Hematopoietic multipotent progenitor cell treated with erythropoietin and hydrocortisone succinate and interleukin-3 and kit ligand, for 8 days (in vitro differentiated cells): Measurements from ENCODE around the gene PSMB10.
A peak's percentile ranks its signal among the peaks of the same experiment; 100 is the strongest.
"Not testable (repeated sequence)": the region's sequence is repeated elsewhere in the genome, so short reads cannot be mapped to it uniquely, and the experiment has no call there.

Source experiments
- DNase-seq: peaks from one replicate; pipeline ENCODE4 v3.0.0-alpha.2; 2015

Gene PSMB10

DNA sequence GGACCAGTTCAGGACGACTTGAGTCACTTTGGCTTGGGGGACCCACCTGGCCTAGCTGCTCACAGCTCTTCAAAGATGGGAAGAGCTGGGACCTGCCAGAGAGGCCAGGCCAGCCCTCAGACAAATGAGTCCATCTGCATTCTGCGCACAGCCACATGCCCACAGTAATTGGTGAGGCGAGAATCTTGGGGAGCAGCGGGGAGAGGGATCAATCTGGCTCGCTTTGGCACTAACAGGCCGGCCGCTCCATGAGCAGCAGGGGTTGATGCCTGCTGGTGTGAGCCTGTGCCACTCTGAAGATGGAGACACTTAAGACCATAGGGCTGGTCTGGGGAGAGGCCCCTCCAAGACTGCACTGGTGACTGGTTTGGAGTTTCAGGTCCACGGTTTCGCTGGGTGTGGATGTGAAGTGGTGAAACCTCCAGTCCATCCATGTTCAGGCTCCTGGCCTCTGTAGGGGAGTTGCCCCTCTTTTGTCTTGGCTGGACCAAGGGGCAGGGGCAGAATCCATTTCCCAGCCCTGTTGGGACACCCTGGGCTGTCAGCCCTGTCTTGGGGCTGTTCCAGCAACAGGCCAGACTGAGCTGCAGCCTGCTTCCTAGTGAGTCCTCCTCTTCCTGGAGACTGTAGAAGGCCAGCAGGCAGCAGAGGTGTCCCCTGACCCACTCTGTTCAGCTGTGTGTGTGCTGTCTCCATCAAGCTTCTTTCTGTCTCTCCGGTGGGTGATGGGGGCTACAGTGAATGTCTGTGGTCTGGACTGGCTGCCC, 12.3 kb downstream of the PSMB10 start:
- DNase-seq, result no peak

DNA sequence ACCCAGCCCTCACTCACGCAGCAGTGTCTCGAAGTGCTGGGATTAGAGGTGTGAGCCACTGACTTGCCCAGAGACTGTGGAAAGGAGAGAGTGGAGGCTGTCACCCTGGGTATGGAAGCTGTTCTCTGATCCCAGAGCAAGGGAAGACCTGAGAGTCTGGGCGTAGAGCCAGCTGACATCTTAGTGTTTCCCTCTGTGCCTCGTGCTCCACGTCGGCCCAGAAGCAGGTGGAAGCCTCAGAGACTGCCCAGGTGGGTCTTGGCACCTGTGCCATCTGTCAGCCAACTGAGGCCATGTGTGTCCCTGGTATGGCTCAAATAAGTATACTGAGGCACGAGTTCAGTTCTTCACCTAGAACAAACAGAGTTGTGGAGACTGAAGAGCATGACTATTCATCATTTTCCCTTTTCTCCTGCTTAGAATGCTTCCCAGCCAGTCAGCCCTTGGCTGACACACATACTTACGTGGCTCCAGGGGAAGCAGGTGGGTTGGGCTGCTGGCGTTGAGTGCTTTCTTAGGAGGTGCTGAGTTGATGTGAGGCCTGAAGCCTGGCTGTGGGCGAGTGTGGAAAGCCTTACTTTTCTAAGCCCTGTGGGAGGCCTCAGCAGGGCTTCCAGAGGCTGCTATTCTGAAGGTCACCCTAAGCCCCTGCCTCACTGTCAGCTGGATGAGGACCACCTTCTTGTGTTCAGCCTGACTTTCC, 13.1 kb downstream of the PSMB10 start:
- DNase-seq, result no peak

DNA sequence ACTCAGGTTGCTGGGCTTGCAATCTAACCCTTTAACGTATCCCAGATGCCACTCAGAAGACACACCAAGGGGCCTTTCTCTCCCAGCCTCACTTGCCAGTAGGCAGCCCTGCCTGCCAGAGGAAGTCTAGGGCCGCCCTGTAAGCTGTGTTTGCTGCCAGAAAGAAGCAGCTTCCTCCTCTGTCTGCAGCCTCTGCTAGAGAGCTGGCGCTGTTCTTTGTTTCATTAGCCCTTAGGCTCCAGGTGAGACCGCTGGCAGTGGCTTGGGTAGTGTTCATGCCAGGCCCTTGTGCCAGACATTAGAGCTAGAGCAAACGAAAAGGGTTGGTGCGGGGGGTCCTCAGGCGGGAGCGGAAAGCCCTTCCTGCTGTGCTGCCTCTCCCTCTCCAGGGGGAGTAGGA, 13.9 kb downstream of the PSMB10 start:
- DNase-seq, result no peak

GRCh38 chr16:67922221-67922620, 14.4 kb downstream of the PSMB10 start:
- no peak for DNase-seq

GRCh38 chr16:67919622-67920221, 16.9 kb downstream of the PSMB10 start:
- DNase-seq, result no peak

GRCh38 chr16:67917852-67918236, 18.8 kb downstream of the PSMB10 start:
- DNase-seq, result no peak

DNA sequence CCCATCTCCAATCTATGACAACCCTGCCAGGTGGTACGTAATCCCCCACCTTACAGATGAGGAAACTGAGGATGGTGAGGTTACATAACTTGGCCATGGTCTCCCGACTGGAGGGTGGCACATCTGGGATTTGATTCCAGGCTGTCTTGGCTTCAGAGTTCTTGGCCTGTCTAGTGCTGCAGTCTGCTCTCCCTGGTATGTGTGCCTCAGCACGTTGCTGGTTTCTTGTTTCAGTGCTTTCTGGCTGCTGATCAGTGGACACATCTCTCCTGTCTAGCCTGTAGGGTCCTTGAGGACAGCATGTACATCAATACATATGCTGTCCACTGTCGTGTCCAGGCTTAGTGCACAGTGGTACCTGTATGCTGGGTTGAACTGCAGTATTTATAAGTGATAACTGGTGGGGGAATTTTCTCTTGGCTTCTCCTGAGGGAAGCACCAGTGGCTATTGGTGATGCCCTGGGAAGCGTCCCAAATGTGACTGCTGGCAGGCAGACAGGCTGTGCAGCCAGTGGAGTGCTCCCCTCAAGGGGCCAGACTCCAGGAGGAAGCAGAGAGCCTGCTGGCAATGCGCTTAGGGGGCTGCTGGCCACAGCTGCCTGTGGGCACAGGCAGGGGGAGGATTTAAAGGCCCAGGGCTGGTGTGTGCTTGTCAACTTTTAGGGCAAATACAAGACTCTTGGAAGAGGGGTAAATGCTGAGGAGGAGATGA, 19.4 kb downstream of the PSMB10 start:
- no peak for DNase-seq

DNA sequence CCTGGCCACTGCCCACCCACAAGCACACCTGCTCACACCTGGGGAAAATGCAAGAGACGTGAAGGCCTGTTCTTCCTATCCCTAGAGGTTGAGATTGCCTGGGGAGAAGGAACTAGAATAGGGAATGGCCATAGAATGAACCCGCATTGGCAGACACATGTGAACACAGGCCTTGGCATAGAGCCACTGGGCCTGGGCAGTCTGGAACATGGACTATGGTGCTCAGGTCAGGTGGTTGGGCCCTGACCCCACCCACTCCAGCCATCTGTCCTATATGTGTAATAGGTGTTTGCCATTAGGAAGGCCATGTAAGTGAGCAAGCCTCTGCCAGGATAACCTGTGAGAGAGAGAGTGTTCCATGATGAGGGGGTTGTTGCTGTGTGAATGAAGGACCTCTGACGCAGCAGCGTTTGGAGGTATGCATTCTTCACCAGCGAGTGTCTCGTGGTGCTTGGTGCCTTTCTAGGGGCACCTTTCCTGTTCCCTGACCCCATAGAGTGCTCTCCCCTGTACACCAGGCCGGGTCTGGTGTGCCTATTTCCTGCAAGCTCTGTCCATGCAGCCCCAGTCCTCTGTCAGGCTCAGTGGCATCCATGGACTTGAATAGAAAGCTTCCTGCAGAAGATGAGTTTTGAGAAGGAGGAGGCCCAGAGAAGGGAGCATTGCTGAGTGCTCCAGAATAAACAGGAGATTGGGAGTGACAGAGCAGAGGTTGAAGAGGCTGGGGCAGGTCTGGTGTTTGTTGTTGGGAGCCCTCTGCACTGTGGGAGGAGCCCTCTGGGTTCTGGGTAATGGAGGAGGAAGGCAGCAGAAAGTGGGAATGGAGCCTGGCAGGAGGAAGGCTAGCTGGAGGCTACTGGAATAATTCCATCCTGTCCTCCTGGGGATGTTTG, 20.6 kb downstream of the PSMB10 start:
- no peak for DNase-seq

GRCh38 chr16:67915496-67915769, 21.2 kb downstream of the PSMB10 start:
- DNase-seq, result not testable (repeated sequence)

DNA sequence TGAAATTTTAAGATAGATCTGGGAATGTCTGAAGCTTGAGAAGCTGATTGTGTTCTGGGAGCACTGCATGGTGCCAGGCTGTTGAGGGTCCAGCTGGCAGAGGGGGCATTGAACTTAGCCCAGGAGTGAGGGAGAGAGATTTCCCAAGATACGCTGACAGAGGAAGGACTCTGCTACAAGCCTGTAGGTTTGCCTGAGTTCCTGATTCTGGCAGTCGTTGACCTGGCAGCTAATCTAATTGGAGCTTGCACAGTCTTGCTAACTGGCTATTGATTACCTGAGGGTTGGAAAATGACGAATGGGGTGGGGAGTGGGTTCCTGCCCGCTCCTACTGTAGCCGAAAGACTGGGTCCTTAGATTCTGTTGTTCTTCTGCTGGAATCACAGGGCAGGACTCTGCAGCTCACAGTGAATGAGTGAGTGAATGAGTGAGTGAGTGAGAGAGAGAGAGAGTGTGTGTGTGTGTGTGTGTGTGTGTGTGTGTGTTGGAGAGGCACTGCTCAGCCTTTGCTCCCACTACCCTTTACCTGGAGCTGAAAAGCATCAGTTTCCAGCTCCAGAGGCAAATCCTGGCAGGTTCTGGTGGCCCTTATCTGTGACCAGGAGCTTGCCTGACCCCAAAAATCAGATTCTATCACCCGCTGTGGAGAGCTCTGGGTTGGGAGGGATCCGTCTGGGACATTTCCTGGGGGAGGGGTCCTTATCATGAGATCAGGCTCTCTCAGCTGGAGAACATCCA, 21.7 kb downstream of the PSMB10 start:
- DNase-seq, result no peak

- no peak for DNase-seq
Measured at GRCh38 chr16:67910158-67910557, 26.5 kb downstream of the PSMB10 start.

- no peak for DNase-seq
Measured at GRCh38 chr16:67909056-67909742, 27.5 kb downstream of the PSMB10 start.

DNA sequence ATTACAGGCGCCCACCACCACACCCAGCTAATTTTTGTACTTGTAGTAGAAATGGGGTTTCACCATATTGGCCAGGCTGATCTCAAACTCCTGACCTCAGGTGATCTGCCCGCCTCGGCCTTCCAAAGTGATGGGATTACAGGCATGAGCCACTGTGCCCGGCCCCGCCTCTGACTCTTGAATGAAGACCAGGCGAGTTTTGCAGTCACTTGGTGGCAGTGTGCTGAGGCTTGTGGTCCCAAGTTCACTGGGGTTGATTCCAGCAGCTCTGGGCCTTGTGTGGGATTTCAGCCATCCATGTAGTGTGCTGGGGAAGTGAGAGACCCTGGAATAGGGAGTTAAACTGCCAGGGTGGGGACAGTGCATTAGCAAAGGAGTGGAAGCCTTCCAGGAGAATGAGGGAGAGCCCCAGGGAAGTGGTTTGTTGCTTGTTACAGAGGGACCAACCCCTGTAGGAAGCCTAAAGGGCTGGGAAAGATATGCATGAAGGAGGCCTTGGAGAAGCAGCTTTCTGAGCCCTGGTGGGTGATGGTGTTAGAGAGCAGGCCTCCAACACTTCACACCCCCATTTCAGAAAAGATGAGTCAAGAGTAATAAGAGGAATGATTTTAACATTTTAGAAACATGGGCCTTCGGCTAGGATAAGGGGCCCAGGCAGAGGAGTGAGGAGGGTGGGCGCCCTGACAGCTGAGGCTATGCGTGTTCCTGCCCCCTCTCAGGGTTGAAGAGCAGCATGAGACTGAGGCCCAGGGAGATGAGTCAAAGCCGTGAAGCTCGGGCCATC, 29.1 kb downstream of the PSMB10 start:
- DNase-seq, result no peak

DNA sequence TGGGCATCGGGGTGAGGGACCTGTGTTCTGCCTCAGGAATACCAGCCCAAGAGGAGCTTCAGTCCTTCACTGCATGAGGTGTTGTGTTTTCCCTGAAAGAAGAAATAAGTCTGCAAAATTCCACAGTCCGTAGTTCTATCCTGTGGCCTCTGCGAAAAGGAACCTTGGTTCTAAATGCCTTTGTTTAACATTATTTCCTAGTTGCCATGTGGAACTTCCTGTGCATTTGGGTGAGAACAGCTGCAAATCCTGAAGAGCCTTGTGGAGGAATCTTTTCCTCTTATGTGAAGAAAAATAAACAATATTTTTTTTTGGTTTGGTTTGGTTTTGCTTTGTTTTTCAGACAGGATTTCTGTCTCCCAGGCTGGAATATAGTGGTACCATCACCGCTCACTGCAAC, 33.8 kb downstream of the PSMB10 start:
- no peak for DNase-seq

DNA sequence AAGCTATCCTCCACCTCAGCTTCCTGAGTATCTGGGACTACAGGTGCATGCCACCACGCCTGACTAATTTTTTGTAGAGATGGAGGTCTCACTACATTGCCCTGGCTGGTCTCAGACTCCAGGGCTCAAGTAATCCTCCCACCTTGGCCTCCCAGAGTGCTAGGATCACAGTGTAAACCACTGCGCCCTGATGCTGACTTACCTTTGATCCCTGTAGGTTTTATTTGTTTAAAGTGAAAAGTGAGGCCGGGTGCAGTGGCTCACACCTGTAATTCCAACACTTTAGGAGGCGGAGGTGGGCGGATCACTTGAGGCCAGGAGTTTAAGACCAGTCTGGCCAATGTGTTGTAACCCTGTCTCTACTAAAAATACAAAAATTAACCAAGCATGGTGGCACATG, 34.9 kb downstream of the PSMB10 start:
- DNase-seq, result no peak

GRCh38 chr16:67897231-67897630, 39.4 kb downstream of the PSMB10 start:
- DNase-seq, result no peak

DNA sequence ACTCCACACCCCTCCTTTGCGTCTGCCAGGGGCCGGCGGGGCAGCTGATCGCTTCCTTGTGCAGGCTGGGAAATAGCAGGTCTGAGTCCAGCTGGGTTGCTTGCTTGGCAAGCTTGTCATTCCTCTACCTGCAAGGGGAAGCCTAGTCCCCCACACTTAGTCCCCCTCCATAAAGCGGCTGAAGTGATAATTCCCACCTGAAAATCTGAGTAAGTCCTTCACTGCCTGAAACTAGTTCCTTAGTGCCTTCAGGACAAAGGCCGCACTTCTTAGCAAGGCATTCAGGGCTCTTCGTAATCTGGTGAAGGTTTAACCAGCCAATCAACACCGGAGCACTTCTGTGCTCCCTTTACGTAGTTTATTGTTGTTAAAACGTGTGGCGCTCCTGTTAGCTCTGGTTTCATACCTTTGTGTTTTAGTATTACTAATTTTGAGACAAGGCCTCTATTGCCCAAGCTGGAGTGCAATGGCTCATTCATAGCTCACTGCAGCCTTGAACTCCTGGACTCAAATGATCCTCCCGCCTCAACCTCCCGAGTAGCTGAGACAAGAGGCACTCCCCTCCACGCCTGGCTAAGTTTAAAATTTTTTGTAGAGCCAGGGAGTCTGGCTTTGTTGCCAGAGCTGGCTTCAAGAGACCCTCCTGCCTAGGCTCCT, 42.8 kb downstream of the PSMB10 start:
- peak; percentile 34 for DNase-seq

DNA sequence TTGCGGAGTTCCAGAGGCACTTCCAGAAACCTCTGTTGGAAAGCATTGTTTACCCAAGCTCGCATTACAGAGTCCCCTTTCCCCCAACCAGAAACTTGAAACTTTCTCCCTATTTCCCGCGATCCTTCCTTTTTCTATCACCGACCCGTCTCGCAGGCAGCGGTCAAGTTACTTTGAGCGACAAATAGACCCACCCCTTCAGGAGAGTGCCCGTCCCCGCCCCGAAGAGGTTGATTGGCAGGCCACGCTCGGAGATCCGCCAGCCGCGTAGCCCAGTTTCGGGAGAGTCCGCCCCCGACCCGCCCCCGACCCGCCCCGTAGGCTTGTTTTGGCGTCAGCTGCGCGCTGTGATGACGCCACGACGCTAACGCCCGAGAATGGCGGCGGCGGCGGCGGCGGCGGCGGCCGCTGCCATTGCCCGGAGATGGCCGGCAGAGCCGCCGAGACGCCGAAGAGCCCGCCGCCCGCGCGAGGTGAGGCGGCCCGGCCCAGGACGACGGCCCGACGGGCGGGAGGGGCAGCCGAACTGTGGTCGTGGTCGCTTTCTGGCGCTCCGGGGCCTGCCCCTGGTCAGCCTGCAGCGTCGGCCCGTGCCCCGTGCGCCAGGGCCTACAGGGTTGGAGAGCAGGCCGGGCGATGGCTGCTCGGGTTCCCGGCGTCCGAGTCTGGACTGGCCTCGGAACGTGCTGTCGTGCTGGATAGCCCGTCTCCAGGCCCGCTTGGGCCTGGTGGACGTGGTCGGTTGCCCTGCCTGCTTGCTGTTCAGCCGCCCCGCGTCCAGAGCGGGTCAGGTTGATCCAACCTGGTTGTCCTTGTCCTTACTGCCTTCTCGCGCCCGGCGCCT, 43.5 kb downstream of the PSMB10 start, which contains the start of gene PSKH1:
Gene PSKH1, plus strand, starts transcription at position 356 of the 844 bp plus-strand sequence. CDS start 15,496 bp downstream, outside the sequence.
- DNase-seq, result peak; percentile 94

- DNase-seq, result no peak
Measured at GRCh38 chr16:67892375-67892774, 44.3 kb downstream of the PSMB10 start.
